NCI-H2107 (cell line): ENCODE data around the gene CAMTA2.
"Not testable (repeated sequence)": the region's sequence is repeated elsewhere in the genome, so short reads cannot be mapped to it uniquely, and the experiment has no call there.

Experiments used
- DNase-seq: peaks from one replicate; lab custom pipeline; 2025; lab: John Stamatoyannopoulos, UW

CAMTA2 gene, protein sequence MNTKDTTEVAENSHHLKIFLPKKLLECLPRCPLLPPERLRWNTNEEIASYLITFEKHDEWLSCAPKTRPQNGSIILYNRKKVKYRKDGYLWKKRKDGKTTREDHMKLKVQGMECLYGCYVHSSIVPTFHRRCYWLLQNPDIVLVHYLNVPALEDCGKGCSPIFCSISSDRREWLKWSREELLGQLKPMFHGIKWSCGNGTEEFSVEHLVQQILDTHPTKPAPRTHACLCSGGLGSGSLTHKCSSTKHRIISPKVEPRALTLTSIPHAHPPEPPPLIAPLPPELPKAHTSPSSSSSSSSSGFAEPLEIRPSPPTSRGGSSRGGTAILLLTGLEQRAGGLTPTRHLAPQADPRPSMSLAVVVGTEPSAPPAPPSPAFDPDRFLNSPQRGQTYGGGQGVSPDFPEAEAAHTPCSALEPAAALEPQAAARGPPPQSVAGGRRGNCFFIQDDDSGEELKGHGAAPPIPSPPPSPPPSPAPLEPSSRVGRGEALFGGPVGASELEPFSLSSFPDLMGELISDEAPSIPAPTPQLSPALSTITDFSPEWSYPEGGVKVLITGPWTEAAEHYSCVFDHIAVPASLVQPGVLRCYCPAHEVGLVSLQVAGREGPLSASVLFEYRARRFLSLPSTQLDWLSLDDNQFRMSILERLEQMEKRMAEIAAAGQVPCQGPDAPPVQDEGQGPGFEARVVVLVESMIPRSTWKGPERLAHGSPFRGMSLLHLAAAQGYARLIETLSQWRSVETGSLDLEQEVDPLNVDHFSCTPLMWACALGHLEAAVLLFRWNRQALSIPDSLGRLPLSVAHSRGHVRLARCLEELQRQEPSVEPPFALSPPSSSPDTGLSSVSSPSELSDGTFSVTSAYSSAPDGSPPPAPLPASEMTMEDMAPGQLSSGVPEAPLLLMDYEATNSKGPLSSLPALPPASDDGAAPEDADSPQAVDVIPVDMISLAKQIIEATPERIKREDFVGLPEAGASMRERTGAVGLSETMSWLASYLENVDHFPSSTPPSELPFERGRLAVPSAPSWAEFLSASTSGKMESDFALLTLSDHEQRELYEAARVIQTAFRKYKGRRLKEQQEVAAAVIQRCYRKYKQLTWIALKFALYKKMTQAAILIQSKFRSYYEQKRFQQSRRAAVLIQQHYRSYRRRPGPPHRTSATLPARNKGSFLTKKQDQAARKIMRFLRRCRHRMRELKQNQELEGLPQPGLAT

DNA sequence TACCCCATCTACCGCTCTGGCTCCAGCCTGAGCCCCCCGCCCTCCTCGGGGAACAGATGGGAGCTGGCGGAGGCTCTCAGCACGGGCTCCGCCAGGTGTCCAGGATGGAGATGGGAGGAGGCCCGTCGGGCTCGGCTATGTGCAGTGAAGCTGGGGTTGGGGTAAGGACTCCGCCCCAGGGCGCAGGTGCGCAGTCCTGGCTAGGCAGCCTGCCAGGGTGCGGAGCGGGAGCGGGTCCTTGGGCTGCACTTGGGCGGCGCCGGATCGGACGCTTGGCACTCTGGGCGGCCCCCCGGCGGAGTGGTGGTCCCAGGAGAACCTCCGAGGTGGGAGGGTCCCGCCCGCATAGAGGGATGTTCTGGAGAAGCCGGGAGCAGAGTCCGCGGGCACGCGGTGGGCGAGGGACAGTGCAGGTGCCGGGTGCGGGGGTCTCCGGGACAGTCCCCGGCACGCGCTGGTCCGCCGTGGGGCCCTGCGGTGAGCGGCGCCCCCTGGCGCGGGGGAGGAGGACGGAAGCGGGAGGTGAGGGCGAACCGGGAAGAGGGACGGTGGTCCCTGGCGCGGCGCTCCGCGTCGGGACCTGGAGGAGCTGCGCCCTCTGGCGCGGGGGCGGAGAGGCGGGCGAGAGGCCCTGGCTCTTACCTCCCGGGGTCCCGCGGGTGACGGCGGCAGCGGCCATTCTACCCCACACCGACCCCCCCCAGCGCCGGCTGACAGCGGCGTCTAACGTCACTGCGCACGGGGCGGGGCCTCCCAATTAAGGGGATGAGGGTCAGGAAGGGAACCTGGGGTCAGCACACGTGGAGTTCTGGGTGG is at the start of gene CAMTA2:
Gene CAMTA2, minus strand, starts transcription at position 725 of the 816 bp plus-strand sequence. CDS start 1,453 bp downstream, outside the sequence.
- peak; percentile 45 for DNase-seq

DNA sequence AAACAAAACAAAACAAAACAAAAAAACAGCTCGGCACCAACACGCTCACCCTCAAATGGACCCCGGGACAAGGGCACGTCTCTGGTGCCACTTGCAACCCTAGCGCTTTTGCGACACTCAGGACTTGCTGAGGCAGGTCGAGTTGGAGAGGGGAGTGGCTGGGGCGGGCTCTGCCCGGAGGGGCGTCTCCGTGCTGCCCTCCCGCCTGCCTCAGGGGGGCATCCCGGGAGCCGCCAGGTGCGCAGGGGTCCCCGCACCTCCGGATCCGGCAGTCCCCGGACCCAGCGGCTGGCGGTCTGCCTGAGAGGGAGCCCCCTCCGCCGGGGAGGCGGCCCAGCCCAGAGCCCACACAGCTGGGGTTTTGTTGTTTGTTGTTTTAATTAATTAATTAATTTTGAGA is 47.8 kb upstream of the CAMTA2 start, which contains the start of gene SLC52A1:
Gene SLC52A1, minus strand, starts transcription at position 112 of the 400 bp plus-strand sequence. CDS start 820 bp downstream, outside the sequence.
- DNase-seq = no peak

DNA sequence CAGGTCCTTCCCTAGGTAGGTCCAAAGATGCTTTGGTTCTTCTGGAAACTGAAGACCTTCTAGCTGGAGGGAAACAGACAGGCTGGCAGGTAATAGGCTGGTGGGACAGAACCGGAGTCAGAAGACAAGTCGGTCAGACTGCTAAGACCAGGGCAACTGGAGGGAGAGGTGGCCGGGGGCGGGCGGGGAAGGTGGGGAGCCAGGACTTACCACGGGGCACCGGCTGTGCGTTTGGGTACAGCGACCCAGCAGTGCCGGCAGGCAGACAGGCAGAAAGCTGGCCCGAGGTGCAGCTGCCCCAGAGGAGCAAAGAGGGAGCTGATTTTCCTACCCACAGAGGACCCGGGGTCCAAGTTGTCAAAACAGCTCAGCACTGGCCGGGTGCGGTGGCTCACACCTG is 47.2 kb upstream of the CAMTA2 start:
- DNase-seq = no peak

DNA sequence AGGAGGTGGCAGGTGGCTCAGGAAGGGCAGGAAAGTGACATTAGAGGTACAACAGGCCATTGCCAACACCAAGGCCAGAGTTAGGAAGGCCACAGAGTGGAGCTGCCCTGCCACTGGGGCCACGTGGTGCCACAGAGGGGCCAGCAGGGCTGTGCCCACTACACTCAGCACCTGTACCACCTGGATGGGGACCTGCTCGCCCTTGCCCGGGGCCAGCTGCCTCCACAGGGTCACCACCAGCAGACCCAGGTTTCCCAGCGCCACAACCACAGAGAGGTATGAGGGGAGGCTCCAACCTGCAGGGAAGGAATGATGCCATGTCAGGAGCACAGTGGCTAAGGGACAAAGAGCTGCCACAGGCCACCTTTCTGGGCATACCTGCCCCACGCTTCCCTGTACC is 46.6 kb upstream of the CAMTA2 start:
- no peak for DNase-seq

DNA sequence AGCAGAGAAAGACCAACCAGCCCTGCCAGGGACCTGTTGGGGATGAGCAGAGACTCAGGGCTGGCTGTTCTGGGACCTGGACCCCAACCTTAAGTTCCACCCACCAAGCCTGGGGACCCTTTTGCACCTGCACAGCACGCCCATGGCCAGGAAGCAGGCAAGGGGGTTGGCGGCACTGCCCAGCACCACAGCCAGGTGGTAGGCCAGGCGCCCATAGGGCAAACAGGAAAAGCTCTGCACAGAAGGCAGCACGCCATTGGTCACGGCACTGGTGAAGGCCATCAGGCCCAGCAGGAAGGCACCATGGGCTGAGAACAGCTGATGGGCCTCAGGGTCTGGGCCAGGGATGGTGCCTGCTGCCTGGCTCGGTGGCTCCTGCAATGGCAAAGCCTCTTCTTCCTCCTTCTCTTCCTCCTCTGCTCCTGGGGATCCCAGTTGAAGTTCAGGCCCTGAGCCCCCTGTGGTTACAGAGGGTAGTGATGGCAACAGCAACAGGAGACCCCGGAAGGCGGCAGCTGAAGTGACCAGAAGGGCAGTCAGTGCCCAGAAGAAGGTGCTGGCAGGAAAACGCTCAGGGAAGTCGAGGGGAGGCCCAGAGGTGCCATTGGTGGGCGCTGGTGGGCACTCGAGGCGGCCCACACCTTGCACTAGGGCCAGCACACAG is 46.0 kb upstream of the CAMTA2 start:
- DNase-seq = no peak

DNA sequence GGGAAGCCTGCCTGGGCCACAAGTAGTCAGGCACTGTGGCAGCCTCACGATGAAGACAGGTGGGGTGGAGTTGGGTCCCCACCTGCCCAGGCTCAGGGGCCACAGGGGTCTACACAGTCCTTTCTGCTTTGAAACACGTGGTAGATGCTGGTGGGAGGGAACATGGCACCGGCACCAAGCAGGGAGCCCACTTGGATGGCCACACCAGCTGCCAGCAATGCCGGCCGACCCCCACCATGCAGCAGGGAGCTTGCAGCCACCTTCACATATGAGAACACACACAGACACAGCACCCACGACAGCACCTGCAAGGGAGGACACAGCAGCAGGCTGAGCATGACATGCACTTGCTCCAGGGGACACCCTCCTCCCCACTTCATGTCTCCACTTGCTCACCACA is 45.4 kb upstream of the CAMTA2 start:
- DNase-seq = no peak

DNA sequence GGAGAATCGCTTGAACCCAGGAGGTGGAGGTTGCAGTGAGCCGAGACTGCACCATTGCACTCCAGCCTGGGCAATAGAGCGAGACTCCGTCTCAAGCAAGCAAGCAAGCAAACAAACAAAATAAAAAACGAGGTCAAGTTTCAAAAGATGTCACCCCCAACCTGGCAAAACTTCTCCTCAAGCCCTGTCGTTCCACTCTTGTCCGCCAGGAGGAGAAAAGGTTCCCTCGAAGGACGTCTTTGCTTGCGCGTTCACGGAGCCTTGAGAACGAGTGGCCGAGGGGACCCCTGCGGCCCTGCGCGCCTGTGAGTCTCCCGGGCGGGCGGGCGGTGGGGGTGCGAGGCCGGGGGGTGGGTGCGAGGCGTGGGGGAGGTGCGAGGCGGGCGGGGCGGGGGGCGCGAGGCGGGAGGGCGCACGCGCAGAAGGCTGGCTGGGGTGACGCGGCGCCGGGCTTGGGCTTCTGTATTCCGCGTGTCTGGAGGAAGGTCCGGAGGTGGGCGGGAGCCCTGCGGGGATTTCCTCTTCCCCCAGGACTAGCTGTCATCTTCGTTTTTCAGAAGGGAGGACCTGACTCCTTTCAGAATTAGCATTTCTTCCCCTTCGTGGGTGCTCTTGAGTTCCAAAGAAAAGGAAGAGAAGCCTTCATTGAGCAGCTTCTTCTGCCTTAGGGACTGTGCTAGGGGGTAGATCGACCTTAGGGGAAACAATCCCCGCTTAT is 44.0 kb upstream of the CAMTA2 start:
- no peak for DNase-seq

DNA sequence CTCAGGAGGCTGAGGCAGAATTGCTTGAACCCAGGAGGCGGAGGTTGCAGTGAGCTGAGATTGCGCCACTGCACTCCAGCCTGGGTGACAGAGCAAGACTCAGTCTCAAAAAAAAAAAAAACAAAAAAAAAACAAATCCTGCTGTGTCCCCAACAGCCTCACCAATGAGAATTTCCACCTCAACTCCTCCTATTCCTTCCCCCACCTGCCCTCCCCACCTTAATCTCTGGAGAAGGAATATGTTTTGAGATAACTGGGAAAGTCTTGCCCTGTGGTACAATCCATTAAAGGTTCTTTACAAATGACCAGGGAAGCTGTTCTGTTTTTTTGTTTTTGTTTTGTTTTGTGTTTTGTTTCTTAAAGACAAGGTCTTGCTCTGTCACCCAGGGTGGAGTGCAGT is 42.7 kb upstream of the CAMTA2 start:
- not testable (repeated sequence) for DNase-seq

DNA sequence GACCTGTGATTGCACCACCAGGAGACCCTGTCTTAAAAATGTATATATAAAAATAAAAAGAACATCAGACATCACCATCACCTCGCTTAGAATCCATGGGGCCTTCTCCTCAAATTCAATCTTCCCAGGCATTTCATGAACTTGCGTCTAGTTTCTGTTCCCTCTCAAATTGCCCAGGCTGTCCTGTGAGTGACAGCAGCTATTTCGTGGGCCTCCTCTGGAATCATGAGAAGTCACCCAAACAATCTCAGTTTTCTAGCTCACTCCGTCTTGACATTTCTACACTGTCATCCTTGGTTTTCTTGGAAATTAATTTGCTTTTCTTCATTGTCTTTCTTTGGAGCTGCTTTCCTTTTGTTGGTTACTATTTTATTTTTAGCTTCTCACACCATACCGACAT is 40.4 kb upstream of the CAMTA2 start:
- no peak for DNase-seq

DNA sequence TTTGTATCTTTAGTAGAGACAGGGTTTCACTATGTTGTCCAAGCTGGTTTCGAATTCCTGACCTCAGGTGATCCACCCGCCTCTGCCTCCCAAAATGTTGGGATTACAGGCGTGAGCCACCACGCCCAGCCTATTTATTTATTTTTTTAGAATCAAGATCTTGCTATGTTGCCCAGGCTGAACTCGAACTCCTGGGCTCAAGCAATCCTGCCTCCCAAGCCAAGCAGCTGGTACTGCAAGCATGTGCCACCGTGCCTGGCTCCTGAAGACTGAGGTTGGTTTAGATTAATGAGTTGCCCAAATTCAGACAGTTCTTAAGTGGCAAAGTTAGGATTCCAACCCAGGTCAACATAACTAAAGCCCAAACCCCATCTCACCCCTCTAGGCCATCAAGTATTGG is 39.8 kb upstream of the CAMTA2 start:
- no peak for DNase-seq

DNA sequence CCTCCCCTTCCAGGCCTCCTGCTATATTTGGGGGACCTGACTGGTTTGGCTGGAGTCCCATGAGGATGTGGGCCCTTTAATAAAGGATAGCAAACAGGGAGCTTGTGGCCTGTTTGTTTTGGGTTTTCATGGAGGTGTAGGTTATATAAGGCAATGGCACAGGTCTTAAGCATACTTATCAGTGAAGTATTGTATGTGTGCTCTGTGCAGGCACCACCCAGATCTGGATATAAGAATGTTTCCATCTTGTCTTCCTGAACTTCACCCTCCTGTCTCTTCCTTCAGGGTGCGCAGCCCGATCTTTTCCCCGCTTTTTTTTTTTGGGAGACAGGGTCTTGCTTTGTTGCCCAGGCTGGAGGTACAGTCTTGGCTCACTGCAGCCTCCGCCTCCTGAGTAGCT is 37.1 kb upstream of the CAMTA2 start:
- no peak for DNase-seq

DNA sequence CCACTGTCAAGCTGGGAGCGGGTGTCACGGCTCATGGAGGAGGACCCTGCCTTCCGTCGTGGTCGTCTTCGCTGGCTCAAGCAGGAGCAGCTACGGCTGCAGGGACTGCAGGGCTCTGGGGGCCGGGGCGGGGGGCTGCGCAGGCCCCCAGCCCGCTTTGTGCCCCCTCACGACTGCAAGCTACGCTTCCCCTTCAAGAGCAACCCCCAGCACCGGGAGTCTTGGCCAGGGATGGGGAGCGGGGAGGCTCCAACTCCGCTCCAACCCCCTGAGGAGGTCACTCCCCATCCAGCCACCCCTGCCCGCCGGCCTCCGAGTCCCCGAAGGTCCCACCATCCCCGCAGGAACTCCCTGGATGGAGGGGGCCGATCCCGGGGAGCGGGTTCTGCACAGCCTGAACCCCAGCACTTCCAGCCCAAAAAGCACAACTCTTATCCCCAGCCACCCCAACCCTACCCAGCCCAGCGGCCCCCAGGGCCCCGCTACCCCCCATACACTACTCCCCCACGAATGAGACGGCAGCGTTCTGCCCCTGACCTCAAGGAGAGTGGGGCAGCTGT is 36.2 kb upstream of the CAMTA2 start:
- DNase-seq = no peak

DNA sequence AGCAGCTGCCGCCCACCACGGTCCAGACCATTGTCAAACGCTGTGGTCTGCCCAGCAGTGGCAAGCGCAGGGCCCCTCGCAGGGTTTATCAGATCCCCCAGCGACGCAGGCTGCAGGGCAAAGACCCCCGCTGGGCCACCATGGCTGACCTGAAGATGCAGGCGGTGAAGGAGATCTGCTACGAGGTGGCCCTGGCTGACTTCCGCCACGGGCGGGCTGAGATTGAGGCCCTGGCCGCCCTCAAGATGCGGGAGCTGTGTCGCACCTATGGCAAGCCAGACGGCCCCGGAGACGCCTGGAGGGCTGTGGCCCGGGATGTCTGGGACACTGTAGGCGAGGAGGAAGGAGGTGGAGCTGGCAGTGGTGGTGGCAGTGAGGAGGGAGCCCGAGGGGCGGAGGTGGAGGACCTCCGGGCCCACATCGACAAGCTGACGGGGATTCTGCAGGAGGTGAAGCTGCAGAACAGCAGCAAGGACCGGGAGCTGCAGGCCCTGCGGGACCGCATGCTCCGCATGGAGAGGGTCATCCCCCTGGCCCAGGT is 34.8 kb upstream of the CAMTA2 start:
- no peak for DNase-seq

DNA sequence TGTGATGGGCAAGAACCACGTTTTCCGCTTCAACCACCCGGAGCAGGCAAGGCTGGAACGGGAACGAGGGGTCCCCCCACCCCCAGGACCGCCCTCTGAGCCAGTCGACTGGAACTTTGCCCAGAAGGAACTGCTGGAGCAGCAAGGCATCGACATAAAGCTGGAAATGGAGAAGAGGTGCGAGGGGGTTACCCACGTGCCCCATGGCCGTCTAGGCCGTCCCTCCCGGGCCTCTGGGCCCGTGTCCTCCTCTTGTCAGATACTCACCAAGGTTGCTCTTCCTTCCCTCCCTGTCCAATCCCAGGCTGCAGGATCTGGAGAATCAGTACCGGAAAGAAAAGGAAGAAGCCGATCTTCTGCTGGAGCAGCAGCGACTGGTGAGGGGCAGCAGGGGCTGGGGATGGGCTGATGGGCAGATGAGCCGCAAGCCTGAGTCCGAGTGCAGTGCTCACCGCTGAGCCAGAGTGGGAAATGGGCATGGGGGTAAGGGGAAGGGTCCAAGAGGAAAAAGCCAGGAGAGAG is 33.1 kb upstream of the CAMTA2 start:
- DNase-seq = no peak

DNA sequence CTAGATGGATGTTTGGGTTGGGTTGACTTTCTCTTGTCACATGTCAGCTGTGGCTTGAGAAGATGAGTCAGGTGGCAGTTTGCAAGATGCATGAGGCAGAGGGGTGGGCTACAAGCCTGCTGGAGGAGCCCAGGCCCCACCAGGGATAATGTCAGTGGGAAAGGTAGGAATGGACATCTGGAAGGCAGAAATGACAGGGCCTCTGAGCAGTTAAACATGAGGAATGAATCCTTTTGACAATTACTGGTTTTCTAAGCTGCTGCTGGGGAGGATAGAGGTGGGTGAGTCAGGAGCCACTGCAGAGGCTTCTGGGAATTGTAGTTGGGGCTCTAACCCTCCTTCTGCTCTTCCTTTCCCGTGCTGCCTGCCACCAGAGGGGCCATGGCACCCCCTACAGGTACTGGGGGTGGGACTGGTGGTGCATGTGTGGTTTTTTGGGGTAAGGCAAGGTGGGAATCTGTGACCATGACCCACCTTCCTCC is 32.0 kb upstream of the CAMTA2 start:
- DNase-seq = no peak

DNA sequence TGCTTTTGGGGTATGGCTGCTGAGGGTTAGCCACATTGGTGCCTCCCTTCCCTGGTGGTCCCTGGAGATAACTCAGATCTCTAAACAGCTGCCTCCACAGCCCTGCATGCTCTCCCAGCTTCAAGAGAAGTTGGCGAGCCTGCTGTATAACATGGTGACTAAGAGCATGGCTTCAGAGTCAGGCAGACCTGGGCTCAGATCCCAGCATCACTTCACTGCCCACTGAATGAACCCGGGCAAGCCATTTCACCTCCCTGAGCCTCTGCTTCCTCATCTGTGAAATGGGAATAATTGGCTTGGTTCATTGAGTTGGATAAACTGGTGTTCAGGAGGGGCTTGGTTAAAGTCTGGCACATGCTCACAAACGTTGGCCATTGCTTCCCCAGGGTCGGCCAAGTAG is 26.9 kb upstream of the CAMTA2 start:
- no peak for DNase-seq

DNA sequence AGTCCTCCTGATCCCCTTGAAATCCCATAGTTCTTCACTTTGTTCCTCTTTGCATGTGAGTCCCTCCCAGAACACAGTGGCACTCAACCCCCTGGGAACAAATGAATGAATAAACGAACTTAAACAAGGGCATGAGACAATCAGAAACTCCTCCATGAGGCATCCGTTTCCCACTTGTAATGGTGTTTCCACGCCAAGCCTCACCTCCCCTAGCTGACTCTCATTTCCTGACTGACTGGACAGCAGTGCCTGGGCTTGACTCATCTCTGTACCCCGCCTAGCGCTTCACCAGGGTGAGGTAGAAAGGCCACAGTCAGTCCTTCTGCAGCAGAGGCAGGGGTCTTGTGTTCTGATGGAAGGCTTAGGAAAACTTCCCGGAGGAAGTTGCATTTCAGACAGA is 24.5 kb upstream of the CAMTA2 start:
- no peak for DNase-seq

DNA sequence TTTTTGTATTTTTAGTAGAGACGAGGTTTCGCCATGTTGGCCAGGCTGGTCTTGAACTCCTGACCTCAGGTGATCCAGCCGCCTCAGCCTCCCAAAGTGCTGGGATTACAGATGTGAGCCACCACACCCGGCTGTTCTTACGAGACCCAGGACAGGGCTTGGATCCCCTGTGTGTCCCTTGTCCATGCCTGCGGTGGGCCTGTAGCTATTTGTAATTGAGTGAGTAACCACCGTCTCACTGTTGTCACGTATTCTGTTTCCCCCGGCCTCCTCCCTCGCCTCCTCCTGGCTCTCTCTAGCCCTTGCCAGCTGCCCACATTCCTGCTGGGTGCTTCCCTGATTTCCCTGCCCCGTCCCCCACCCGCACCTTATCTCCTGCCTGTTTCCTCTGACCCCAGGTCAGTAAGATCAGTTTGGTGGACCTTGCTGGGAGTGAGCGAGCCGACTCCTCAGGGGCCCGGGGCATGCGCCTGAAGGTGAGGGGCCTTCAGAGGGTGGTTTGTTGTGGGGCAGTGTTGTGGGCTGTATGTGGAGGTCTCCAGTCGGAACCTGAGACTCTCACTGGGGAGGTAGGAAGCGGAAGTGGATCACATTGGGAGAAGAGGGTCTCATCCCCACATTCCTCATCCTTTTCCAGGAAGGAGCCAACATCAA is 15.9 kb upstream of the CAMTA2 start:
- DNase-seq = no peak
